ENCODE measurements around the gene C16orf86. TPM values are rescaled to one million over a fixed set of nuclear protein-coding genes. Genes with fewer than 3 reads are reported as not detected.

The C16orf86 gene
- polyA plus RNA-seq, 3 donors: 4.1 to 11.3 (median 4.6) TPM

- WGBS (ENCODE audit: insufficient coverage): 90% methylated on average over 7 of the region's 7 CpGs
- no peak overlapping the region for H2AFZ ChIP-seq (ENCODE audit: insufficient read depth, low read depth, low read length, poor library complexity, severe bottlenecking)
- H3K36me3 Mint-ChIP-seq: no peaks in the 10 kb centered on the region
- no peak for DNase-seq
- H3K4me1 Mint-ChIP-seq: no peaks in the 10 kb centered on the region
- H3K27me3 Mint-ChIP-seq (ENCODE audit: low read depth in 3 of 3): peaks cover 2 to 5% (median 3%) of the 10 kb centered on the region in 3 donors
- no peak overlapping the region for H3K27ac ChIP-seq (ENCODE audit: low read depth in 1 of 2, low read length in 2 of 2)
- no peaks in the 10 kb centered on the region for H3K79me2 ChIP-seq (ENCODE audit: insufficient read depth, low read length)
- H3K4me1 ChIP-seq (ENCODE audit: control insufficient read depth in 1 of 2, insufficient read depth in 2 of 2, low read length in 2 of 2): no peaks in the 10 kb centered on the region
- H3K4me3 ChIP-seq (replicated peaks in 1 of 3; ENCODE audit: low read depth in 2 of 3, low read length in 3 of 3): no peak overlapping the region
- no peaks in the 10 kb centered on the region for H3K36me3 ChIP-seq (replicated peaks in 1 of 2; ENCODE audit: control insufficient read depth in 1 of 2, insufficient read depth in 2 of 2, low read length in 2 of 2)
- H3K27me3 ChIP-seq (ENCODE audit: control insufficient read depth in 2 of 2, insufficient read depth in 2 of 2, low read length in 2 of 2): no peaks in the 10 kb centered on the region
- H3K9me3 Mint-ChIP-seq: peaks cover 0 to 1% (median 0%) of the 10 kb centered on the region in 7 donors
- H3K4me3 Mint-ChIP-seq: no peak overlapping the region
- TF ChIP-seq CTCF (IDR thresholded peaks at IDR 0.05): no peak
- intact Hi-C loops (cut with micrococcal nuclease): no loop called here
- no peak overlapping the region for H3K4me2 ChIP-seq (replicated peaks; ENCODE audit: extremely low read depth, low read length, poor library complexity, severe bottlenecking)
- H4K20me1 ChIP-seq (ENCODE audit: insufficient read depth, low read length): no peaks in the 10 kb centered on the region
- H3K9me3 ChIP-seq (replicated peaks in 1 of 2; ENCODE audit: control insufficient read depth in 1 of 2, insufficient read depth in 1 of 2, low read length in 2 of 2): no peaks in the 10 kb centered on the region
- H3K9ac ChIP-seq (ENCODE audit: insufficient read depth, low read length, poor library complexity, severe bottlenecking): no peak overlapping the region
- H3K27ac Mint-ChIP-seq: no peak overlapping the region
Observed at GRCh38 chr16:67651039-67651438, 15.6 kb upstream of the C16orf86 start.

- intact Hi-C loops (cut with micrococcal nuclease): no loop called here
- H3K79me2 ChIP-seq (ENCODE audit: insufficient read depth, low read length): no peaks in the 10 kb centered on the region
- peak overlapping the region in 1 of 2 donors; percentile 47 for H3K4me3 Mint-ChIP-seq
- no peak overlapping the region for H3K4me2 ChIP-seq (replicated peaks; ENCODE audit: extremely low read depth, low read length, poor library complexity, severe bottlenecking)
- no peak for DNase-seq
- H3K27me3 Mint-ChIP-seq (ENCODE audit: low read depth in 3 of 3): peaks cover 2 to 5% (median 5%) of the 10 kb centered on the region in 3 donors
- no peaks in the 10 kb centered on the region for H3K4me1 ChIP-seq (ENCODE audit: control insufficient read depth in 1 of 2, insufficient read depth in 2 of 2, low read length in 2 of 2)
- H3K4me3 ChIP-seq (replicated peaks in 1 of 3; ENCODE audit: low read depth in 2 of 3, low read length in 3 of 3): no peak overlapping the region
- H3K27ac ChIP-seq (ENCODE audit: low read depth in 1 of 2, low read length in 2 of 2): no peak overlapping the region
- H3K9me3 Mint-ChIP-seq: peaks cover 0 to 1% (median 0%) of the 10 kb centered on the region in 7 donors
- TF ChIP-seq CTCF (IDR thresholded peaks at IDR 0.05): no peak
- peaks cover 0 to 2% of the 10 kb centered on the region in 2 donors for H3K36me3 ChIP-seq (replicated peaks in 1 of 2; ENCODE audit: control insufficient read depth in 1 of 2, insufficient read depth in 2 of 2, low read length in 2 of 2)
- H3K27ac Mint-ChIP-seq: no peak overlapping the region
- H2AFZ ChIP-seq (ENCODE audit: insufficient read depth, low read depth, low read length, poor library complexity, severe bottlenecking): no peak overlapping the region
- WGBS (ENCODE audit: insufficient coverage): no CpG with 5 or more reads among the region's 4 CpGs
- no peaks in the 10 kb centered on the region for H3K9me3 ChIP-seq (replicated peaks in 1 of 2; ENCODE audit: control insufficient read depth in 1 of 2, insufficient read depth in 1 of 2, low read length in 2 of 2)
- no peaks in the 10 kb centered on the region for H3K27me3 ChIP-seq (ENCODE audit: control insufficient read depth in 2 of 2, insufficient read depth in 2 of 2, low read length in 2 of 2)
- H3K9ac ChIP-seq (ENCODE audit: insufficient read depth, low read length, poor library complexity, severe bottlenecking): no peak overlapping the region
- no peaks in the 10 kb centered on the region for H3K4me1 Mint-ChIP-seq
- peaks cover 0 to 2% of the 10 kb centered on the region in 2 donors for H3K36me3 Mint-ChIP-seq
- no peaks in the 10 kb centered on the region for H4K20me1 ChIP-seq (ENCODE audit: insufficient read depth, low read length)
Observed at GRCh38 chr16:67651847-67652246, 14.8 kb upstream of the C16orf86 start.

Data from CD14-positive monocyte (primary cell).